SKM-1 (cell line): ENCODE measurements around the gene ZNF19.
"Not testable (repeated sequence)": the region's sequence is repeated elsewhere in the genome, so short reads cannot be mapped to it uniquely, and the experiment has no call there.

Source experiments
- DNase-seq: peaks from one replicate; lab custom pipeline; 2025; ENCODE audit not compliant: unreplicated experiment; lab: John Stamatoyannopoulos, UW

Gene ZNF19

GRCh38 chr16:71489122-71489521 lies at the start of gene ZNF19:
ZNF19 (minus strand) TSS chr16:71489324; CDS start chr16:71482114, 7,210 bp downstream.
- no peak for DNase-seq

GRCh38 chr16:71537643-71538042 lies 48.5 kb upstream of the ZNF19 start:
- no peak for DNase-seq

- no peak for DNase-seq
Observed at GRCh38 chr16:71536752-71537499, 47.8 kb upstream of the ZNF19 start.

- no peak for DNase-seq
Observed at GRCh38 chr16:71532366-71532765, 43.2 kb upstream of the ZNF19 start.

DNA sequence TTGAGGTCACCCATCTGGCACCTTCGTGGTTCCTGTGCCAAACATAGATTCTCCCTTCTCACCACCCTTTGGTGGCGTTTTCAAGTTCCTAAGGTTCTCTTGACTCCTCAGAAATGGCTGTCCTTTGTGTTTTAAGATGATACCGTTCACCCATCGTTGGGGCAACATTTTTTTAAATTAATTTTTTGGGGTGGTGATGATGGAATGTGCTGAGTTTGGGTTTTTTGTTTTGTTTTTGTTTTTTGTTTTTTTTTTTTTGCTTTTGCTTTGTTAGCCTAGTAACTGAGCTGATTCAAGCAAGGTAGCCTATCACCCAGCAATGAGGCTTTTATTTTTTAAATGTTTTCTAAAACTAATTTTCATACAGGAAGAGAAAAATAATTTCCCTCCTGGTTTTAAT lies 39.7 kb upstream of the ZNF19 start:
- DNase-seq: no peak

GRCh38 chr16:71528257-71528656 lies 39.1 kb upstream of the ZNF19 start:
- no peak for DNase-seq

DNA sequence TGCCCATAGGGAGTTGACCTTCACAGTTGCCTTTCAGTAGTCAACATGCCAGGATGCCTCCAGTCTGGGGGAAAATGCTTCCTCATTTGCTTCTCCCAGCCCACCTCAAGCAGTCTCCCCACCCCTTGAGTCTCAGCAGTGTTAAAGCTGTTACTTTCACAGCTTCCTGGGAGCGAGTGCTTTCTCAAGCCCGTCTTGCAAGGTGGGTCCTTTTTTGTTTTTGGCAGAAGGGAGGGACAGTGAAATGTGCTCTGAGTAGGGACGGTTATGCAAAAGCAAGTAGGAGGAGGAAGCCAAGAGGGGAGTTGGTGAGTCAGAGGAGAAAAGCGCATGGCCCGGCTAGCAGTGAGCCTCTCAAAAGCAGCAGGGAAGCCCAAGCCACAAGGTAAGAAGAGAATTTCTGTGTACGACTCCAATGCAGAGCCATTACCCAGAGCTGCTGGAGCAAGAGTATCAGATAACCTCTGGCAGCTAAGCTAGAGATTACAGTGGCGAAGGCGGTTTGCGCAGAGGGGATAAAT lies 37.0 kb upstream of the ZNF19 start, which contains the start of gene CHST4:
Gene CHST4 (plus strand): TSS at position 316 of the 521 bp plus-strand sequence. CDS start 10,252 bp downstream, outside the sequence.
- DNase-seq: peak; percentile 16

DNA sequence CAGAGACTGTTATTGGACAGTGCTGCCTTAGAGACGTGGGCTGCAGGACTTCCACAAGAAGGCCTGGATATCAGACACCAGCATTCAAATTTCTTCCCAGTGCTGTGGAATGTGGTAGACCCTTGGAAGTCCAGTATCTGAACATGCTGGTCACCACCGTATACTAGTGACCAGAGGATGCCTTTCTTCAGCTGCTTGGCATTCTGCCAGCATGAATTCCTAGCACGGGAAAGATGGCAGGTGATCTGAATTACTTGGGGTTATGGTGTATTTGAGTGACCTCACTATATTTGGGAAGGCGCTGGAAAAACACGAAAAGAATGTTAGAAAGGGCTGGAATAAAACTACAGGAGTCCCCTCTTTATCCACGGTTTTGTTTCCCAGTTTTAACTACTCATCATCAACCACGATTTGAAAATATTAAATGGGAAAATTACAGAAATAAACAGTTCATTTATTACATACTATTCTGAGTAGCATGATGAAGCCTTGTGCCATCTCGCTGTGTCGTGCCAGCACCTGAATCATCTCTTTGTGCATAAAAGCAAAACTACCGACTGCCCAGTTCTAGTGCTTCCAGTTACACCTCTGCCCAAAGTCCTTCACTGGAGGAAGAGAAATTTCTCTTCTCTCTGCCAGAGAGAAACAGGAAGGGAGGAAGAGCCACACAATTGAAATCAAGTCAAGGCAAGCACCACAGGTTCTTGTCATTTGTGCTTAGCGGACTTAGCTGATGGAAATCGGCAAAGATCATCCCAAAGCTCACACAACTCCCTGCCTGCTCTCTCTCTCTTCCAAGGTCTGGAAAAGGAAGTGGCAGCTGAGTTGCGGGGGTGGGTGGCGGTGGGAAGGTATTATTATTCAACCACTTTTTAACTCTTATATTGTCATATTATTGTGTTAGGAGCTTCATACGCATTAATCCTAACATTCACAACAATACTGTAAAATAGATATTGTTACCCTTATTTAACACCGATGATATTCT lies 35.7 kb upstream of the ZNF19 start:
- DNase-seq: no peak

DNA sequence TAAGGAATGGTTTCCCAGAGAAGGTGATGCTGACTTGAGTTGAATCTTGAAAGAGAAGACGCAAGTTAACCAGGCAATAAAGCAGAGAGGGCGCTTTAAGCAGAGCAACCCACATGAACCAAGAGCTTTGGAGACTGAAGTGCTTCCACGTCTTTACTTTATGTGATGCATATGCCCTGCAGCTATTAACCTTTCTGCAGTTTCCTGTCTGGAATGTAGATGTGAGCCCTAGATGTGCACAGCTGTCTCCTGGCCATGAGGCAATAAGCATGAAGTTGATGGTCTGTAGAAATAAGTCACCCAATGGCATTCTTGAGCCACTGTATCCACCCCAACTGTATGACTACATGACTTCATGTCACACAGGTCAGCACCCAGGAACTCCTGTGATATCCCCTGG lies 31.4 kb upstream of the ZNF19 start:
- DNase-seq: no peak

- DNase-seq: no peak
Observed at GRCh38 chr16:71515026-71515425, 25.9 kb upstream of the ZNF19 start.

- no peak for DNase-seq
Observed at GRCh38 chr16:71514476-71514875, 25.4 kb upstream of the ZNF19 start.

DNA sequence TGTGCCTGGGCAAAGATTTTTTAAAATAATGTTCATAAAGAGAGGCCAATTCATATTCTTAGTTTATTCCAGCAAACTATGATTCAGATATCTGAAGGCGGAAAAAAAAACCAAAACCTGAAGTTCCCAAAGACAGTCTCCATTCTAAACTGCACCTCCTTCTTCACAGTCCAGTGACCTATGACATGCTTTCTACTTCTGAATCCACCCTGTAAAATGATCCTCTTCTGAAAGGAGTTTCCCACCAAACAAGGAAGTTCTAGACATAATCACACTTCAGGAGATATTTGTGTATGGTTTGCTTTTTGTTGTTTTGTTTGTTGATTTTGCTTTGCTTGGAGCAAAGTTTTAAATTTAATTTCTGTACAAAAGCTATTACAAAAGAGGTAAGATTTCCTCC lies 24.2 kb upstream of the ZNF19 start:
- no peak for DNase-seq

DNA sequence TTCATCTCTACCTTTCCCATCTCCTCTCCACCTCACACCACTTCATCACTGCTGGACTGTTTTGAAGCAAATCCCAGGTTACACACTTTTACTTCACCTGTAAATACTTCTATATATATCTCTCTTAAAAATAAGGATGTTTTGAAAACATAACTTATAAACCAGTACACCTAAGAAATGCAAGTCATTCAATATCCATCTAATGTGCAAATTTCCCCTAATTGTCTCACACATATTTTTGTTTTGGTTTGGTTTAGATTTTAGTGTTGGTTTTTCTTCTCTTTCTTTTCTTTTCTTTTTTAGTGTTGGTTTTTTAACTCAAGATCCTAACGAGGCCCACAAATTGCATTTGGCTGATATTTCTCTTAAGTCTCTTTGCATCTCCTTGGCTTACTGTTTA lies 17.9 kb upstream of the ZNF19 start:
- no peak for DNase-seq

GRCh38 chr16:71504901-71505300 lies 15.8 kb upstream of the ZNF19 start:
- no peak for DNase-seq

GRCh38 chr16:71504051-71504450 lies 14.9 kb upstream of the ZNF19 start:
- not testable (repeated sequence) for DNase-seq

DNA sequence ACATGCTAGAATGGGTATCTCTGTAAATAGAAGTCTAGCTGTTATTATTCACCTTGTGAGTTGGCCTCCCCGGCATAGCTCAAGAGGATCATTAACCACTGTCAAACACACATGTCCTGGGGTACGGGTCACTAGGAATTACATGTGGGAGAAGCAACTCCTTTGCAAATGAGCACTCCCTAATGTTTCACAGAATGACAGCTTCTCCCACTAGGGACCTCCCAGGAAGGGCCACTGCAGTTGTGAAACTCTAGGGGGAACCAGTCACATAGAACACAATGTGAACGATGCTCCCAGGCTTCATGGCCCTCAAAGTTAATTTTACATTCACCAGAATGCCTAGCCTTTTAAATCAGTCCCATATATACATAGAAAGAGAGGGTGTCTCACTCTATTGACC lies 12.4 kb upstream of the ZNF19 start:
- no peak for DNase-seq

GRCh38 chr16:71500964-71501363 lies 11.8 kb upstream of the ZNF19 start:
- no peak for DNase-seq

GRCh38 chr16:71499775-71500364 lies 10.7 kb upstream of the ZNF19 start:
- peak; percentile 45 for DNase-seq

DNA sequence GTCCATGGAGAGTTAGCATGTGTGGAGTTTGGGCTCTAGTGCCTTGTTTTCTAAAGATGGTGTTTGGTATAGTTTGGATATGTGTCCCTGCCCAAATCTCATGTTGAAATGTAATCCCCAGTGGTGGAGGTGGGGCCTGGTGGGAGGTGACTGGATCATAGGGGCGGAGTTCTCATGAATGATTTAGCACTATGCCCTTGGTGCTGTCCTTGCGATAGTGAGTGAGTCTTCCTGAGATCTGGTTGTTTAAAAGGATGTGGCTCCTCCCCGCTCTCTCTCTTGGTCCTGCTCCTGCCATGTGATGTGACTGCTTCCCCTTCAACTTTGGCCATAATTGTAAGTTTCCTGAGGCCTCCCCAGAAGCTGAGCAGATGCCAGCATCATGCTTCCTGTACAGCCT lies 8.9 kb upstream of the ZNF19 start:
- DNase-seq: no peak

GRCh38 chr16:71493213-71493612 lies 4.1 kb upstream of the ZNF19 start:
- DNase-seq: no peak

DNA sequence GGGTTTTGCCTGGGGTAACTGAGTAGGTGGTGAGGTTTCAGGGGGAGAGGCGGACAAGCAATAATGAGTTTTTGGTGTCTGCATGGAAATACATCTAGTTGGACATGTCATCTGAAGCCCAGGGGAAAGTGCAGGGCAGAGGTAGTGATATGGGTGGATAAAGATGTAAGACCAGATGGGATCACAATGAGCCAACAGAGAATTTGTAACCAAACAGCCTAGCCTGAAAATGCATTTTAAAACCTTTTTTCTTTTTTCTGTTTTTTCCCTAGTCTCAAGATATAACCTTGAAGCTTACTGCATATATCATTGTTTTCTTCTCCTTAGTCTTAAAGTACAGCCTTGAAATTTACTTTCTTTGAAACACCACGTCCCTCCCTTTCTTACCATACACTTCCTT lies 3.7 kb upstream of the ZNF19 start:
- DNase-seq: no peak
